Measurements from ENCODE around the gene EPB41L1.

DNA sequence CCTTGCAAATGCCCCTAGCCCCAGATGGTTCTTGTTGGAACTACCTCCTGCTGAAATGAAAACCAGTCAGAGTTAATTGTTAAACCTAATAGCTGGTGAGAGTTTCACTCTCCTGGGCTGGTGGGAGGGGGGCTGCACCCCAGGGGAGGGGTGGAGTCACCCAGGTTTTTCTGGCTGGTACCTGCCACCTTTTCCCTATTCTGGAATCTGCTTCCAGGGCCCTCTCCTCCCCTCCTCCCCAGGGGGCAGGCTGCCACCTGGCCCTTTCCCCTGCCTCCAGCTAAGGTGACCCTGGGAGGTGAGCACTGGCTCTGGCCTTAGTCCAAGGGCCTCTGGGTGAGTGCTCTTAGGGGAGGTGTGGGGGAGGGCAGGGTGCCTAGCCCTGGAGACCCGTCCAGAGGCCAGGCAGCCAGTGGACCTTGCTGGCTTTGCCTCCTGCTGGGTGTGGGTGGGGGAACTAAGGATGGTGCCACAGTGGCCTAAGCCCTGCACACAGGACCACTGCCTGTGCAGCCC lies 48.8 kb upstream of the EPB41L1 start:
- TF ChIP-seq, protein P1, sequence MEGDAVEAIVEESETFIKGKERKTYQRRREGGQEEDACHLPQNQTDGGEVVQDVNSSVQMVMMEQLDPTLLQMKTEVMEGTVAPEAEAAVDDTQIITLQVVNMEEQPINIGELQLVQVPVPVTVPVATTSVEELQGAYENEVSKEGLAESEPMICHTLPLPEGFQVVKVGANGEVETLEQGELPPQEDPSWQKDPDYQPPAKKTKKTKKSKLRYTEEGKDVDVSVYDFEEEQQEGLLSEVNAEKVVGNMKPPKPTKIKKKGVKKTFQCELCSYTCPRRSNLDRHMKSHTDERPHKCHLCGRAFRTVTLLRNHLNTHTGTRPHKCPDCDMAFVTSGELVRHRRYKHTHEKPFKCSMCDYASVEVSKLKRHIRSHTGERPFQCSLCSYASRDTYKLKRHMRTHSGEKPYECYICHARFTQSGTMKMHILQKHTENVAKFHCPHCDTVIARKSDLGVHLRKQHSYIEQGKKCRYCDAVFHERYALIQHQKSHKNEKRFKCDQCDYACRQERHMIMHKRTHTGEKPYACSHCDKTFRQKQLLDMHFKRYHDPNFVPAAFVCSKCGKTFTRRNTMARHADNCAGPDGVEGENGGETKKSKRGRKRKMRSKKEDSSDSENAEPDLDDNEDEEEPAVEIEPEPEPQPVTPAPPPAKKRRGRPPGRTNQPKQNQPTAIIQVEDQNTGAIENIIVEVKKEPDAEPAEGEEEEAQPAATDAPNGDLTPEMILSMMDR (IDR thresholded peaks at IDR 0.05) = no peak
- TF ChIP-seq, protein P2, sequence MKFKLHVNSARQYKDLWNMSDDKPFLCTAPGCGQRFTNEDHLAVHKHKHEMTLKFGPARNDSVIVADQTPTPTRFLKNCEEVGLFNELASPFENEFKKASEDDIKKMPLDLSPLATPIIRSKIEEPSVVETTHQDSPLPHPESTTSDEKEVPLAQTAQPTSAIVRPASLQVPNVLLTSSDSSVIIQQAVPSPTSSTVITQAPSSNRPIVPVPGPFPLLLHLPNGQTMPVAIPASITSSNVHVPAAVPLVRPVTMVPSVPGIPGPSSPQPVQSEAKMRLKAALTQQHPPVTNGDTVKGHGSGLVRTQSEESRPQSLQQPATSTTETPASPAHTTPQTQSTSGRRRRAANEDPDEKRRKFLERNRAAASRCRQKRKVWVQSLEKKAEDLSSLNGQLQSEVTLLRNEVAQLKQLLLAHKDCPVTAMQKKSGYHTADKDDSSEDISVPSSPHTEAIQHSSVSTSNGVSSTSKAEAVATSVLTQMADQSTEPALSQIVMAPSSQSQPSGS (CRISPR knock-in tag; IDR thresholded peaks at IDR 0.05; ENCODE audit: borderline replicate concordance, low read depth) = no peak
- TF ChIP-seq TEAD4 (CRISPR knock-in tag; IDR thresholded peaks at IDR 0.05) (no peak), TEAD1 (CRISPR knock-in tag; IDR thresholded peaks at IDR 0.05) (no peak)
- TF ChIP-seq, protein P3, sequence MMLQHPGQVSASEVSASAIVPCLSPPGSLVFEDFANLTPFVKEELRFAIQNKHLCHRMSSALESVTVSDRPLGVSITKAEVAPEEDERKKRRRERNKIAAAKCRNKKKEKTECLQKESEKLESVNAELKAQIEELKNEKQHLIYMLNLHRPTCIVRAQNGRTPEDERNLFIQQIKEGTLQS (CRISPR knock-in tag; conservative IDR thresholded peaks at IDR 0.05) = no peak
